Activated naive CD8-positive, alpha-beta T cell treated with anti-CD3 and anti-CD28 coated beads, Interleukin-2, amount 10 ng/mL, durations not matched to agents 7 days and 5 days (primary cell): ENCODE measurements around the gene INPP5F. TPM values are rescaled to one million over a fixed set of nuclear protein-coding genes. Genes with fewer than 3 reads are reported as not detected.
"Not testable (repeated sequence)": the region's sequence is repeated elsewhere in the genome, so short reads cannot be mapped to it uniquely, and the experiment has no call there.

Experiments used
- ATAC-seq: fragments of 150-1000 bp; cut with Tn5 transposase; one replicate; pipeline ENCODE4 v1.10.0; 2021; ENCODE audit warnings: low read depth, moderate library complexity
- POLR2A ChIA-PET: fragments of 350-600 bp; sonication (Branson Sonifier 250); formaldehyde crosslinking; loops from one replicate; lab custom pipeline; 2021; ENCODE audit warnings: antibody characterized with exemption; lab: Charles Lee
- DNase-seq: peaks from one replicate; pipeline ENCODE4 v3.0.0; 2021
- H3K27ac Mint-ChIP-seq: one replicate; pipeline ENCODE4 v1.8.0; 2022; ENCODE audit warnings: mild to moderate bottlenecking, mixed read lengths
- H3K27me3 Mint-ChIP-seq: one replicate; pipeline ENCODE4 v1.8.0; 2022; ENCODE audit warnings: mild to moderate bottlenecking, moderate library complexity, mixed read lengths
- H3K36me3 Mint-ChIP-seq: one replicate; pipeline ENCODE4 v1.8.0; 2021; ENCODE audit warnings: mild to moderate bottlenecking, mixed read lengths
- H3K4me1 Mint-ChIP-seq: one replicate; pipeline ENCODE4 v1.8.0; 2021; ENCODE audit warnings: mixed read lengths
- H3K4me3 Mint-ChIP-seq: one replicate; pipeline ENCODE4 v1.8.0; 2022; ENCODE audit warnings: mild to moderate bottlenecking, moderate library complexity, mixed read lengths
- H3K9me3 Mint-ChIP-seq: one replicate; pipeline ENCODE4 v1.8.0; 2021; ENCODE audit warnings: mixed read lengths
- total RNA-seq, 2 experiments: library from RNA; stranded (reverse); gene quantifications; one replicate each; pipeline ENCODE4 v1.2.3, GENCODE V29; 2021

INPP5F gene
- total RNA-seq, 2 experiments from 2014 or later = 12.2 to 13.5 TPM

DNA sequence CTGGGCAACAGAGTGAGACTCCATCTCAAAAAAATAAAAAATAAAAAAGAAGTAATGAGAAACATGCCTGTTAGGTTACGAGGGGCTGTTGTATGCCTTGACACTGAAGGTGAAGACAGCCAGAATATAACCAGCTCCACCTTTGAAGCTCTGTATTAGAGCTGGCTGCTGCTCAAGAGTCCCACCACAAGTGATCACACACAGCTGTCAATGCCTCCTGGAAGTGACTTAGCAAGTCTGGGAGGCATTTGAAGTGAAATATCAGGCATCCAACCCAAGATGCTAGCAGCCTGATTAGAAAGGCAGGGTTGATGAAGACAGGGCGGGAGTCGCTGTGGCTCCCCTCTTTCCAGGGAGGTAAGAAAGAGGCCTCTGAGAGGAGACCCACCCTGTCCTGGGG is 34.1 kb upstream of the INPP5F start:
- peaks cover 2% of the 10 kb centered on the region for H3K27me3 Mint-ChIP-seq
- POLR2A ChIA-PET = no interaction called here
- H3K9me3 Mint-ChIP-seq = no peaks in the 10 kb centered on the region
- H3K4me1 Mint-ChIP-seq = peaks cover 18% of the 10 kb centered on the region
- ATAC-seq = no peak
- H3K36me3 Mint-ChIP-seq = peaks cover 2% of the 10 kb centered on the region
- no peak for DNase-seq
- H3K4me3 Mint-ChIP-seq = no peak overlapping the region
- H3K27ac Mint-ChIP-seq = no peak overlapping the region

DNA sequence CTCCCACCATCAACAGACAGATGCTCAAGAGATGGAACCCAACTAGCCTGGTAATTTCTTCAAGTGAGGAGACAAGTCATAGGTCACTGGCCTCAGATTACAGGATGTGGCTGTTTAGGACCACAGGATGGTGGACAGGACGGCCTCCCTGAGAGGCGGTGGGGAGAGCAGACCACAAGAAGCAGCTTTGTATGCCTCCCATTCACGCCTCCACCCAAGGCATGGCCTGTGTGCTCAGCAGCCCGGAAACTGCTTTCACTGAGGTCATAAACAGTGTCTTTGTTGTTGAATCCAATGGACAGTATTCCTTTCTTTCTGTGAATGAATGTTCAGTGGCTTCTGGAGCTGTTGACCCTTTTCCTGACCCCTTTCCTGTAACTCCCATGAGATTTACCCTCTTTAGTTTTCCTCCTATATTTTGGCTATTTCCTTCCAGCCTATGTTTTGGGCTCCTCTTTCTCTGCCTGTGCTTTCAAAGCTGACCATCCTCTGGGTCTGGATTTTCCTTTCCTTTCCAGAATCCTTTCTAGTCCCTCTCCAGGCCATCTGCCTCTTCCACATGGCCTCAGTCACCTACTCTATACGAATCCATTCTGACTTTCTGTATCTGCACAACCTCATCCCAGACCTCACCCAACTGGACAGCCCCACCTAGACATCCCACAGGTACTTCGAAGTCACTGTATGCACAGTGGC is 32.4 kb upstream of the INPP5F start:
- no peak for DNase-seq
- Mint-ChIP-seq H3K36me3 (peaks cover 2% of the 10 kb centered on the region), H3K9me3 (no peaks in the 10 kb centered on the region), H3K4me3 (no peak overlapping the region), H3K4me1 (peaks cover 9% of the 10 kb centered on the region), H3K27me3 (peaks cover 2% of the 10 kb centered on the region), H3K27ac (no peak overlapping the region)
- POLR2A ChIA-PET = interaction anchor here (0.9 kb wide), 1 partner anchor 32 kb away, joined by 3 read pairs; the partner anchor contains the start of gene INPP5F
- no peak for ATAC-seq

DNA sequence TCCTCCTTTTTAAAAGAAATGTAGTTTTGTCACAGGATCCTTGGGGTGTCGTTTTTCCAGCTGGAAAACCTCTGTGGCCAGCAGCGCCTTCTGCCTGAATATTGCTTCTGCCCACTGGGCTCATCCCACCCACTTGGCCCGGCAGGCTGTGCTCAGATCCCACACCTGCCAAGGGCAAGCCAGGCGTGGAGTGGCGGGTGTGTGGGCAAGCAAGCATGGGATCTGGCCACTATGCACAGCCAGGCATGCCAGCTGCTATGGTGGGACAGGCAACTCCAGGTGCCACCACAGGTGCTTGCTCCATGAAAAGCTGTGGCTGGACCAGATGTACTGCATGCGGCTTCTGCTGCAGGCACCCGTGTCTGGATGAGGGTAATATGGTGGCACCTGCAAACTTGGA is 31.2 kb upstream of the INPP5F start:
- DNase-seq (no peak), ATAC-seq (no peak)
- POLR2A ChIA-PET = no interaction called here
- Mint-ChIP-seq H3K27me3 (peaks cover 2% of the 10 kb centered on the region), H3K27ac (no peak overlapping the region), H3K9me3 (no peaks in the 10 kb centered on the region), H3K36me3 (peaks cover 2% of the 10 kb centered on the region), H3K4me3 (no peak overlapping the region), H3K4me1 (peaks cover 9% of the 10 kb centered on the region)

GRCh38 chr10:119700321-119700954 is 25.4 kb upstream of the INPP5F start:
- H3K36me3 Mint-ChIP-seq = peaks cover 2% of the 10 kb centered on the region
- ATAC-seq (no peak), DNase-seq (no peak)
- H3K4me3 Mint-ChIP-seq = no peak overlapping the region
- no peaks in the 10 kb centered on the region for H3K27me3 Mint-ChIP-seq
- POLR2A ChIA-PET = no interaction called here
- H3K9me3 Mint-ChIP-seq = no peaks in the 10 kb centered on the region
- peaks cover 15% of the 10 kb centered on the region for H3K4me1 Mint-ChIP-seq
- no peak overlapping the region for H3K27ac Mint-ChIP-seq

- no peak for DNase-seq
- POLR2A ChIA-PET = no interaction called here
- H3K4me3 Mint-ChIP-seq = no peak overlapping the region
- H3K27me3 Mint-ChIP-seq = no peaks in the 10 kb centered on the region
- peaks cover 8% of the 10 kb centered on the region for H3K36me3 Mint-ChIP-seq
- peaks cover 19% of the 10 kb centered on the region for H3K4me1 Mint-ChIP-seq
- ATAC-seq = no peak
- H3K9me3 Mint-ChIP-seq = peaks cover 8% of the 10 kb centered on the region
- H3K27ac Mint-ChIP-seq = no peak overlapping the region
Observed at GRCh38 chr10:119701861-119702260, 24.0 kb upstream of the INPP5F start.

DNA sequence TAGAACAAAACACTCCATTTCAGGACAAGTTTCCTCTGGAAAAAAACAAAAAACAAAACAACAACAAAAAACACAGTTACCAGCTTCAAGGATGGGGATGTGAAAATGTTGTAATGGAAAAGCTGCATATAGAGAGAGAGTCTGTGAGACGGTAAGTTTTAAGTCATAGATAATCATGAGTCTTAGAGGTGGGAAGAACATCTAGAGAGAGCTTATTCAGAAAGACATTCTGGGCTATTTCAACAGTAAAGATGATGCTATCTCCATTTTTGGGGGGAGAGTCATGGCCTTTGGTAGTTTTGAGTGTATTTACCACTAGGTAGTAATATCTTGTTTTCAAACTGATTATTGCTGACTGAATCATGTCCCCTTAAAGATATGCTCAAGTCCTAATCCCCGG is 23.3 kb upstream of the INPP5F start:
- POLR2A ChIA-PET = no interaction called here
- H3K4me3 Mint-ChIP-seq = no peak overlapping the region
- H3K9me3 Mint-ChIP-seq = peaks cover 14% of the 10 kb centered on the region
- ATAC-seq = no peak
- H3K27ac Mint-ChIP-seq = no peak overlapping the region
- no peak for DNase-seq
- H3K36me3 Mint-ChIP-seq = peaks cover 14% of the 10 kb centered on the region
- peaks cover 19% of the 10 kb centered on the region for H3K4me1 Mint-ChIP-seq
- H3K27me3 Mint-ChIP-seq = no peaks in the 10 kb centered on the region

- peaks cover 17% of the 10 kb centered on the region for H3K36me3 Mint-ChIP-seq
- no peak for DNase-seq
- POLR2A ChIA-PET = interaction anchor here (1.0 kb wide), 1 partner anchor 22 kb away, joined by 5 read pairs; the partner anchor contains the start of gene INPP5F
- peaks cover 14% of the 10 kb centered on the region for H3K9me3 Mint-ChIP-seq
- H3K4me1 Mint-ChIP-seq = peaks cover 19% of the 10 kb centered on the region
- ATAC-seq = no peak
- no peak overlapping the region for H3K27ac Mint-ChIP-seq
- no peaks in the 10 kb centered on the region for H3K27me3 Mint-ChIP-seq
- H3K4me3 Mint-ChIP-seq = no peak overlapping the region
Observed at GRCh38 chr10:119703903-119704508, 21.8 kb upstream of the INPP5F start.

DNA sequence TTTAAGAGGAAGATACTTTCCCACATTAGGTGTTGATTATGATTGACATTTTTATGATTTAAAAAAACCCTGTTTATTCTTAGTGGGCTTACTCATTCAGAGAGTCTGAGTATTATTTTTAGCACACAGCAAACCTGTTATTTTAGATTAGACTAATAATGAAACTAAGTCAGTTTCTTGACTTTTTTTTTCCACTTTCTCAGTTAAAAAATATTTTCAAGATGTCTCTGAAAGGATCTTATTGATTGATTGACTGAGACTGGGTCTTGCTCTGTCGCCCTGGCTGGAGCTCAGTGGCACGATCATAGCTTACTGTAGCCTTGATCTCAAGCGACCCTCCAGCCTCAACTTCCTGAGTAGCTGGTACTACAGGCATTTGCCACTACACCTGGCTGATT is 20.4 kb upstream of the INPP5F start:
- ATAC-seq = peak; percentile 51
- peak overlapping the region; percentile 76 for H3K27ac Mint-ChIP-seq
- POLR2A ChIA-PET = interaction anchor here (1.1 kb wide), 1 partner anchor 20 kb away, joined by 3 read pairs; the partner anchor contains the start of gene INPP5F
- H3K36me3 Mint-ChIP-seq = peaks cover 22% of the 10 kb centered on the region
- H3K4me3 Mint-ChIP-seq = peak overlapping the region; percentile 37
- no peaks in the 10 kb centered on the region for H3K27me3 Mint-ChIP-seq
- H3K4me1 Mint-ChIP-seq = peaks cover 18% of the 10 kb centered on the region
- H3K9me3 Mint-ChIP-seq = peaks cover 16% of the 10 kb centered on the region
- DNase-seq = no peak

DNA sequence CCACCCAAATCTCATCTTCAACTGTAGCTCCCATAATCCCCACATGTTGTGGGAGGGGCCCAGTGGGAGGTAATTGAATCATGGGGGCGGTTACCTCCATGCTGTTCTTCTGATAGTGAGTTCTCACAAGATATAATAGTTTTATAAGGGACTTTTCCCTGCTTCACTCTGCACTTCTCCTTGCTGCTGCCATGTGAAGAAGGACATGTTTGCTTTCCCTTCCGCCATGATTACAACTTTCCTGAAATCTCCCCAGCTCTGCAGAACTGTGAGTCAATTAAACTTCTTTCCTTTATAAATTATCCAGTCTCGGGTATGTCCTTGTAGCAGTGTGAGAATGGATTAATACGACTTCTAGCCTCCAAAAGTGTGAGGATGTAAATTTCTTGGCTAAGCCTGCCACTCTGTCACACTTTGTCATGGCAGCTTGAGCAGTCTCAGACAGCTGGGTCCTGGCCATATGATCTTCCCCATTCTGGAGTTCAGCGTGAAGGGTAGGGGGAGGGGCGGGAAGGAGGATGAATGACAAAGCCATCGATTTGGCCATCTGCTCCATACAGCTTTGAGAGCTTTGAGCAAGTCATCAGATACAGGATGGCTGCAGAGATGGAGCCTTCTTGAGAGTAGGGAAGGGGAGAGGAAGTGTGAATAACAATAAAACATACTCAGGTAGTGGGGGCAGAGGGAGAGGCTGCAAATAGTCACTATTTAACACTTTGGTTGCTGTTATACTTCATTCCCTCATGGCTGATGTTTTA is 19.1 kb upstream of the INPP5F start:
- Mint-ChIP-seq H3K27ac (peak overlapping the region; percentile 16), H3K36me3 (peaks cover 23% of the 10 kb centered on the region), H3K4me1 (peaks cover 17% of the 10 kb centered on the region)

GRCh38 chr10:119707331-119707730 is 18.5 kb upstream of the INPP5F start:
- ATAC-seq, DNase-seq: not testable (repeated sequence)
- peaks cover 16% of the 10 kb centered on the region for H3K9me3 Mint-ChIP-seq

More for the DNA sequence above, 19.1 kb upstream of the INPP5F start:
- no peak for ATAC-seq
- no peak for DNase-seq
- peaks cover 16% of the 10 kb centered on the region for H3K9me3 Mint-ChIP-seq
- H3K4me3 Mint-ChIP-seq = no peak overlapping the region
- no peaks in the 10 kb centered on the region for H3K27me3 Mint-ChIP-seq
- POLR2A ChIA-PET = no interaction called here

GRCh38 chr10:119710935-119711334 is 14.9 kb upstream of the INPP5F start:
- peaks cover 15% of the 10 kb centered on the region for H3K9me3 Mint-ChIP-seq
- peaks cover 22% of the 10 kb centered on the region for H3K36me3 Mint-ChIP-seq
- H3K4me3 Mint-ChIP-seq, POLR2A ChIA-PET, H3K4me1 Mint-ChIP-seq, H3K27ac Mint-ChIP-seq, ATAC-seq, H3K27me3 Mint-ChIP-seq, DNase-seq: not testable (repeated sequence)

More at GRCh38 chr10:119707331-119707730, 18.5 kb upstream of the INPP5F start:
- H3K4me3 Mint-ChIP-seq, H3K27me3 Mint-ChIP-seq, POLR2A ChIA-PET, H3K27ac Mint-ChIP-seq: not testable (repeated sequence)
- Mint-ChIP-seq H3K4me1 (peaks cover 16% of the 10 kb centered on the region), H3K36me3 (peaks cover 23% of the 10 kb centered on the region)

- POLR2A ChIA-PET = interaction anchor here (2.1 kb wide), 1 partner anchor 11 kb away, joined by 9 read pairs; the partner anchor contains the start of gene INPP5F
- DNase-seq = no peak
- Mint-ChIP-seq H3K4me1 (no peaks in the 10 kb centered on the region), H3K36me3 (peaks cover 8% of the 10 kb centered on the region), H3K9me3 (peaks cover 2% of the 10 kb centered on the region), H3K4me3 (no peak overlapping the region), H3K27me3 (peaks cover 2% of the 10 kb centered on the region), H3K27ac (no peak overlapping the region)
- ATAC-seq = no peak
Observed at GRCh38 chr10:119713744-119714483, 11.9 kb upstream of the INPP5F start.
